ENCODE data around the gene TDRD15.

GRCh38 chr2:21118302-21118920 is 5.4 kb upstream of the TDRD15 start:
- TF ChIP-seq CTCF (IDR thresholded peaks at IDR 0.05; ENCODE audit: low read depth, low read length, missing input control): peak; percentile 69
- no peak for TF ChIP-seq GABPA (IDR thresholded peaks at IDR 0.05 in 1 of 2, conservative IDR thresholded peaks at IDR 0.05 in 1 of 2)
- TF ChIP-seq HNF4G (IDR thresholded peaks at IDR 0.05): no peak
- TF ChIP-seq ZBTB33 (IDR thresholded peaks at IDR 0.05): no peak
- TF ChIP-seq JUND (IDR thresholded peaks at IDR 0.05): no peak
